Measurements from ENCODE around the gene PIN1. TPM values are rescaled to one million over a fixed set of nuclear protein-coding genes. Genes with fewer than 3 reads are reported as not detected.
"Not testable (repeated sequence)": the region's sequence is repeated elsewhere in the genome, so short reads cannot be mapped to it uniquely, and the experiment has no call there.

The PIN1 gene
- total RNA-seq, 6 experiments from 2014 or later: 19.9 to 54.5 (median 24.8) TPM

- H3K36me3 ChIP-seq: peaks cover 0 to 46% (median 12%) of the 10 kb centered on the region in 4 donors
- intact Hi-C loops (cut with DNase I): no loop called here
- no CpG with 5 or more reads among the region's 21 CpGs for WGBS (ENCODE audit: insufficient coverage, low coverage, low lambda C conversion rate, missing lambda C conversion rate)
- ATAC-seq (peak in 1 of 4 donors; percentile 32), DNase-seq (no peak)
- H3K27ac ChIP-seq: no peak overlapping the region
- no peaks in the 10 kb centered on the region for H3K9me3 ChIP-seq
- no peak overlapping the region for H3K4me3 ChIP-seq
- H3K27me3 ChIP-seq: no peaks in the 10 kb centered on the region
- TF ChIP-seq POLR2A (IDR thresholded peaks at IDR 0.05): no peak
- H3K4me1 ChIP-seq: peaks cover 0 to 4% (median 0%) of the 10 kb centered on the region in 4 donors
Observed at GRCh38 chr19:9811139-9811538, 24.0 kb upstream of the PIN1 start.

- Histone ChIP-seq H3K4me1 (peaks cover 0 to 19% (median 3%) of the 10 kb centered on the region in 4 donors), H3K4me3 (peak overlapping the region; percentile 95 to 100 (median 98)), H3K9me3 (no peaks in the 10 kb centered on the region), H3K27ac (peak overlapping the region; percentile 54 to 82 (median 81)), H3K27me3 (no peaks in the 10 kb centered on the region), H3K36me3 (peaks cover 0 to 8% (median 0%) of the 10 kb centered on the region in 4 donors)
- WGBS (ENCODE audit: insufficient coverage, low coverage, low lambda C conversion rate, missing lambda C conversion rate): 22% methylated on average over 7 of the region's 39 CpGs
- DNase-seq (no peak), ATAC-seq (no peak)
- TF ChIP-seq POLR2A (IDR thresholded peaks at IDR 0.05) (no peak), CTCF (IDR thresholded peaks at IDR 0.05) (no peak)
- intact Hi-C loops (cut with DNase I): no loop called here
Observed at GRCh38 chr19:9818175-9818733, 16.9 kb upstream of the PIN1 start.

- no peaks in the 10 kb centered on the region for H3K27me3 ChIP-seq
- peaks cover 0 to 19% (median 3%) of the 10 kb centered on the region in 4 donors for H3K4me1 ChIP-seq
- ATAC-seq (peak; percentile 90 to 96 (median 92)), DNase-seq (peak; percentile 100)
- peak within 1 kb of the TSS; percentile 95 to 100 (median 98) for H3K4me3 ChIP-seq
- WGBS (ENCODE audit: insufficient coverage, low coverage, low lambda C conversion rate, missing lambda C conversion rate): under 1% methylated on average over 51 of the region's 82 CpGs
- H3K36me3 ChIP-seq: peaks cover 0 to under 1% (median 0%) of the 10 kb centered on the region in 4 donors
- no peaks in the 10 kb centered on the region for H3K9me3 ChIP-seq
- intact Hi-C loops (cut with DNase I): no loop called here
- peak within 1 kb of the TSS; percentile 54 to 82 (median 81) for H3K27ac ChIP-seq
- TF ChIP-seq CTCF (IDR thresholded peaks at IDR 0.05) (no peak), POLR2A (IDR thresholded peaks at IDR 0.05) (peak; percentile 80)
Observed at GRCh38 chr19:9818734-9819595, 16.2 kb upstream of the PIN1 start, which contains the start of gene FBXL12. Gene FBXL12 (minus strand): TSS chr19:9819079. CDS start chr19:9818813, 266 bp downstream.

GRCh38 chr19:9819596-9819909 lies 15.6 kb upstream of the PIN1 start:
- H3K27me3 ChIP-seq: no peaks in the 10 kb centered on the region
- intact Hi-C loops (cut with DNase I): no loop called here
- H3K27ac ChIP-seq: no peak overlapping the region
- no peaks in the 10 kb centered on the region for H3K36me3 ChIP-seq
- WGBS (ENCODE audit: insufficient coverage, low coverage, low lambda C conversion rate, missing lambda C conversion rate): under 1% methylated on average over 18 of the region's 21 CpGs
- peaks cover 0 to 19% (median 3%) of the 10 kb centered on the region in 4 donors for H3K4me1 ChIP-seq
- no peaks in the 10 kb centered on the region for H3K9me3 ChIP-seq
- peak overlapping the region; percentile 5 to 37 (median 14) for H3K4me3 ChIP-seq
- ATAC-seq (no peak), DNase-seq (no peak)
- TF ChIP-seq CTCF (IDR thresholded peaks at IDR 0.05) (no peak), POLR2A (IDR thresholded peaks at IDR 0.05) (no peak)

GRCh38 chr19:9820034-9820433 lies 15.1 kb upstream of the PIN1 start:
- DNase-seq; H3K27ac ChIP-seq; ATAC-seq; intact Hi-C loops (cut with DNase I); H3K27me3 ChIP-seq; H3K36me3 ChIP-seq; H3K4me3 ChIP-seq; H3K9me3 ChIP-seq: not testable (repeated sequence)
- WGBS (ENCODE audit: insufficient coverage, low coverage, low lambda C conversion rate, missing lambda C conversion rate): 87% methylated on average over 3 of the region's 8 CpGs
- peaks cover 0 to 18% (median 3%) of the 10 kb centered on the region in 4 donors for H3K4me1 ChIP-seq

Data from right lobe of liver (tissue), 6 donors.